LoVo (cell line): ENCODE measurements around the gene NLRP12.
"Not testable (repeated sequence)": the region's sequence is repeated elsewhere in the genome, so short reads cannot be mapped to it uniquely, and the experiment has no call there.

ENCODE experiments used
- DNase-seq: peaks from one replicate; pipeline ENCODE4 v3.0.0-alpha.2; 2016; ENCODE audit warnings: low spot score

Gene NLRP12

DNA sequence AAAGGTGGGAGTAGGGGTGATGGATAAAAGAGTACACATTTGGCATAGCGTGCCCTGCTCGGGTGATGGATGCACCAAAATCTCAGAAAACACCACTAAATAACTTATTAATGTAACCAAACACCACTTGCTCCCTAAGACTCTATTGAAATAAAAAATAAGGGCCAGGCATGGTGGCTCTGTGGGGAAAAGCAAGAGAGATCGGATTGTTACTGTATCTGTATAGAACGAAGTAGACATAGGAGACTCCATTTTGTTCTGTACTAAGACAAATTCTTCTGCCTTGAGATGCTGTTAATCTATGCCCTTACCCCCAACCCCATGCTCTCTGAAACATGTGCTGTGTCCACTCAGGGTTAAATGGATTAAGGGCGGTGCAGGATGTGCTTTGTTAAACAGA lies 14.3 kb upstream of the NLRP12 start:
- DNase-seq = not testable (repeated sequence)

DNA sequence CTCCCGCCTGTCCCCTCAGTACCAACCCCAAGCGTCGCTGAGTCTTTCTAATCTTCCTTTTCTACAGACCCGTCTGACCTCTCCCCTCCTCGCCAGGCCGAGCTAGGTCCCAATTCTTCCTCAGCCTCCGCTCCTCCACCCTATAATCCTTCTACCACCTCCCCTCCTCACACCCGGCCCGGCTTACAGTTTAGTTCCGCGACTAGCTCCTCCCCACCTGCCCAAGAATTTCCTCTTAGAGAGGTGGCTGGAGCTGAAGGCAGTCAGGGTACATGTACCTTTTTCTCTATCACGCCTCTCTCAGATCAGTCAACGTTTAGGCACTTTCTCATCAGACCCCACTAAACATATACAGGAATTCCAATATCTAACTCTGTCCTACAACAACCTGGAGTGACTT lies 8.7 kb upstream of the NLRP12 start:
- not testable (repeated sequence) for DNase-seq

DNA sequence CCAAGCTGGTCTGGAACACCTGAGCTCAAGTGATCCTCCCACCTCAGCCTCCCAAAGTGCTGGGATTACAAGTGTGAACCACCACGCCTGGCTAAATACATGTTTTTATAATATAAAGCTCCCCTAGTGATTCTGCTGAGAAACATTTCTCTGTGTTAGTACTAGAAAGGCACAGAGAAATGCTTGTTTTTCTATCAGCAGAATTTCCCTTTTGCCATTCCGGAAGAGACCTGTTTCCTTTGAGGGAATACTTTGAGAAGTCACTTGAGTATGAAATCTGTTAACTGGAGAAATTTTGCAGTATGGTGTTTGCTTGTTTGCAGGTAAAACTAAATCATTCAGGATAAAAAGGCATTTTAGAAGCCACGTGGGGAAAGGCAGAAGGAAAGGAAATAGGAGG lies 4.4 kb upstream of the NLRP12 start:
- DNase-seq = no peak

DNA sequence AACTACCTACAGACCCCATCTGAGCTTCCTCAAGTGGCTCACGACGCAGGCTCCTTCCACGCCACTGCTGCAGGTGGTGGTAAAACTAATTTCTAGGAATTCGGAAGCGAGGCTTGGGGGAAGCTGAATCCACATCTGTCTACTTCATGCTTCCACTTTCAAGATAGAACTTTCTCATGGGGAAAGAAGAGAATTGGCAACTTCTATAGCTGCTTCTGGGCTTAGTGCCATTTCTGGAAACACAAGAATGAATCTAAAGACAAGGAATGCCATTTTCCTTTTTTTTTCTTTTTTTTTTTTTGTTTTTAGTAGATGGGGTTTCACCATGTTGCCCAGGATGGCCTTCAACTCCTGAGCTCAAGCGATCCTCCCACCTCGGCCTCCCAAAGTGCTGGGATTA lies 2.8 kb upstream of the NLRP12 start:
- DNase-seq = no peak

DNA sequence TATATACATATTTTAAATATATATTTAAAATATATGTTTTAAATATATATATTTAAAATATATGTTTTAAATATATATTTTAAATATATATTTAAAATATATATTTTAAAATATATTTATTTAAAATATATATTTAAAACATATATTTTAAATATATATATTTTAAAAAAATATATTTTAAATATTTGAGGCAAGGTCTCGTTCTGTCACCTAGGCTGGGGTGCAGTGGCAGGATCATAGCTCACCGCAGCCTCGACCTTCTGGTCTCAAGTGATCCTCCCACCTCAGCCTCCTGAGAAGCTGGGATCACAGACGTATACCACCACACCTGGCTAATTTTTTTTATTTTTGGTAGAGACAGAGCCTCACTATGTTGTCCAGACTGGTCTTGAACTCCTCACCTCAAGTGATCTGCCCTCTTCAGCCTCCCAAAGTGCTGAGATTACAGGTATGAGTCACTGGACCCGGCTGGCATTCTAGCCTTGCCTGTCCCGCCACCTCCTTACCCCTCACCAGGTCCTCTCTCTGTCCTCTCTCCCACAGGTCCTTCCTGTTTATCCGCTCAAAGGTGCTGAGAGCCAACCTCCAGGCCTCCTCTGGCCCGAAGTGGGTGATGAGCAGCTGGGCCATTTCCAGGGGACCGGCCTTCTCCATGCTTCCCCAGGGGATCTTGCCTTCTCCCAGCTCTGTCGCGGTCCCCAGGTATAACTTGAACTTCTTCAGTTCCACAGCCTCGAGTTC lies 564 bp downstream of the NLRP12 start:
- DNase-seq = no peak

DNA sequence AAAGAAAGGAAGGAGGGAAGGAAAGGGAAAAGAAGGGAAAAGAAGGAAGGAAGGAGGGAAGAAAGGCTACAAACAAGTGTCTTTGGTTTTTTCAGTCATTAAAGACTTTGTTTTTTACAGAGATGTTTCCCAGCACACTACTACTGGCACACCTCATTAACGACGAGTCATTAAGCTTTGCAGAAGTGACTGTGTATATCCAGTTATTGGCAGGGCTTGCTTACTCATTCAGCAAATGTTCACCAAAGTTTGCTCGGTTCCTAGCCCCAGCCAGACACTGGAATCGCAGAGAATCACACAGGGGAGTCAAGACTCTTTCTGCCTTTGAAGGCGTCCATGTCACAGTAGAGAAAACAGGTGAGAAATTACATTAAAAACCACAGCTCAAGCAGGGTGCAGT lies 4.3 kb downstream of the NLRP12 start:
- DNase-seq = no peak

DNA sequence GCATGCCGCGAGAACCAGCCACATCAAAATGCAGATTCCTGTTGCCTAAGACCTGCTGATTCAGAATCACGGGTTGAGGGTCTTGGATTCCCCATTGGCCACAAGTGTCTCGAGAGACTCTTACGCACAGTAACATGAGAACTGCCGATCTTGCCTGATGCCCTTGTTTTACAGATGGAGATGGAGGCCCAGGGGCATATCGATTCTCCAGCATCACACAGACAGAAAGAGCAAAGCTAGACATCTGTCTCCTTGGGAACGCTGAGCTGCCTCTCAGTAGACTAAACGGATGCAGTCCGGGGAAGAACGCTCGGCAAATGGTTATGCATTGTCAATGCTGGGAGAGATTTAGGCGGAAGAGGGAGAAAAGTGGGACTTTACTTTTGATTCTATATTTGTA lies 5.4 kb downstream of the NLRP12 start:
- no peak for DNase-seq

DNA sequence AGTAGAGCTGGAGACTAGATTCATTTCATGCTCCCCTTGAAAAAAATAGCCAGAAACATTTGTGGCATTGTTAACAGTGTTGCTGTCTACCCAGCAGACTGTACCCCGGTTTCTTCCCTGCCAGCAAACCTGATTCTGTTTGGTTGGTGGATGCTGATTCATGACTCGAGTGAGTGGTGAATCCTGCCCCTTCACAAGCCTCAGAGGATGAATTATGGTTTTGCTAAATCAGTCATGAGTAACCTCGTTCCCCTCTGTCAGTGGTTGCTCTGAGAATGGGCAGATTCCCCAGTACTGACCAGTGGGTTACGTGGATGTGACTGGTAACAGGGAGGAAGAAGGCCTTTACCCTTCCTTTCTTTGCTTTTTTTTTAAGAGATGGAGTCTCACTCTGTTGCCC lies 10.1 kb downstream of the NLRP12 start:
- DNase-seq = no peak

DNA sequence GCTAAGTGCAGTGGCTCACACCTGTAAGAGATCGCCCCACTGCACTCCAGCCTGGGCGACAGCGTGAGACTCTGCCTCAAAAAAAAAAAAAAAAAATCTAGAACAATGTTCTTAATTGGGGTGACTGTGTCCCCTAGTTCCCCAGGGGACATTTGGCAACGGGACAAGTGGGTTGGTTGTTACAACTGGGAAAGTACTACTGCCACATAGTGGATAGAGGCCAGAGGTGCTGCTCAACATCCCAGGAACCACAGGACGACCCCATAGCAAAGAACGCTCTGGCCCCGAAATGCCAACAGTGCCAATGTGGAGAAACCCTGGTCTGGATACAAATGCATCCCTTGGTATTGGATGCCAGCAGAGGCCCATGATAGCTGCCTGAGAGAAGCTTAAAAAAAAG lies 11.8 kb downstream of the NLRP12 start:
- no peak for DNase-seq

DNA sequence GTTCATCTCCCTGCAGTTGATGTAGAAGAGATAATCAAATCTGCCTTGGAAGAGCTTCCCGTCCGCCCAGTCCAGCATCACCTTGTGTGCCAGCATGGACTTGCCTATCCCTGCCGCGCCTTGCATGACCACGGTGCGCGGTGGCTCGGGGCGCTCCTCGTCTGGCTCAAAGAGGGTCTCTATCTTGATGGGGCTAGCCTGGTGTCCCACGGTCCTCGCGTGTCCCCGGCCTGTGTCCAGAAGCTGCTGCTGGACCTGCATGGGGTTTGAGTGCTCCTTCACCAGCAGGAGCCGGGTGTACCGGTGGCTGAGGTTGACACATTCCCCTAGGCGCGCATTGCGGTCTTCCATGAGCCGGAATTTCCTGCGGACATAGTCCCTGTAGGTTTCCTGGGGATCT lies 13.2 kb downstream of the NLRP12 start:
- DNase-seq = no peak

DNA sequence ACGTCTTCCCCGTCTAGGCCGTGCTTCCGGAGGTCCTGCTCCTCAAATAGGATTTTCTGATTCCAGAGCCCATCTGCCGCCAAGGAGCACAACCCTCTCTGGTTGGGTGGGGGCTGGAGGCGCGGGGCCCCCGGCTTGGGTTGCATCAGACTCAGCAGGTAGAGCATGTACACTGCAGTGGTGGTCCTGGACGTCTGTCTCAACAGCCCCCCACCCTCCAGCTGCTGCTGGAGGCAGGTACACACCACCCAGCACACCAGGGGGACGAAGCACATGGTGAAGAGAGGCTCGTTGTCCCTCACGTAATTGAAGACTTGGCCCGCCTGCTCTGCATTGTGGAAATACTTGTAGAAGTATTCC lies 13.9 kb downstream of the NLRP12 start:
- DNase-seq = no peak

DNA sequence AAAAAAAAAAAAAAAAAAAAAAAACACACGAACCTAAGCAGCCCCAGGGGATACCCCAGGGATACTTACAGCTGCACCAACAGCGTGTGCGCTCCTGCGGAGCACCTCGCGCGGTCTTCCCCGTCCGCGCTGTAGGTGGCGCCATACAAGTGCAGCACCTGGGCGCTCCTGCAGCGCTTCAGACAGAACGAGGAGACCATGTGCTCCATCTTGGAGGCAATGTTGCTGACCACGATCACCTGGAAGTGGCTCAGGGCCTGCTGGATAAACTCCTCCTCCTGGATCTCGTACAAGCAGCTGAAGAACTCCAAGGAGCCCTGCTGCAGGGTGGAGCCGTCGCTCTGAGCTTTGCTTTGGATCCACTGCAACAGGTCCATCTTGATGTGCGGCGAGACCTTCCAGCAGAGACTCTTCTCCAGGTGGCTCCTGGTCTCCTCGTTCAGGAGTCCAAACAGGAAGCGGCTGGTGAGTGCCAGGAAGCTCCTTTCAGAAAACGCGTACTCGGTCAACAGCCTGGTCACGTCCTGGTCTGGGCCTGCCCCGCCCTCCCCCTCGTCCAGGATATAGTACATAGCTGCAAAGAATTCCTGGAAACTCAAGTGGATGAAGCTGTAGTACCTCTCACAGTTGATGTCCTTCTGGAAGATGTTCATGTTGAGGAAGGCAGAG lies 14.5 kb downstream of the NLRP12 start:
- no peak for DNase-seq

DNA sequence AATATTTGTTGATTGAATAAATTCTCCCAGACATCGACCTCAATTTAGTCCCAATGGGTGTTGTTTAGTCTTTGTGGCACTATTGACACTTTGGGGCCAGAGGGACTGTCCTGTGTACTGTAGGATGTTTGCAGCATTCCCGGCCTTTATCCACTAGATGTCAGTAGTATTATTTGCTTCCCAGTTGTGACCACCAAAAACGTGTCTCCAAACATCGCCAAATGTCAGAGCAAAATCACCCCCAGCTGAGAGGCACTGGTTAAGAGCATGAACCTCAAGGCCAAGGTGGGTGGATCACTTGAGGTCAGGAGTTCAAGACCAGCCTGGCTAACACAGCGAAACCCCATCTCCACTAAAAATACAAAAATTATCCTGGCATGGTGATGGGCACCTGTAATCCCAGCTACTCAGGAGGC lies 15.4 kb downstream of the NLRP12 start:
- peak; percentile 22 for DNase-seq

DNA sequence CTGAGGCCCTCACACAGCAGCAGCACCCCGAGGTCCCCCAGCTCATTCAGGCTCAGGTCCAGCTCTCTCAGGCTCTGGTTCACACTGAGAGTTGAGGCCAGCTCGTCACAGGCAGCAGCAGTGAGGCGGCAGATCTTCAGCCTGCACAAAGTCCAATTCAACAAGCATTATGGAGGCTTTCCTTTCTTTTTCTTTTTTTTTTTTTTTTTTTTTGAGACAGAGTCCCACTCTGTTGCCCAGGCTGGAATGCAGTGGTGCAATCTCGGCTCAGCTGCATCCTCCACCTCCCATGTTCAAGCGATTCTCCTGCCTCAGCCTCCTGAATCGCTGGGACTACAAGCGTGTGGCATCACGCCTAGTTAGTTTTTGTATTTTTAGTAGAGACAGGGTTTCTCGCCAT lies 22.9 kb downstream of the NLRP12 start:
- DNase-seq = no peak

DNA sequence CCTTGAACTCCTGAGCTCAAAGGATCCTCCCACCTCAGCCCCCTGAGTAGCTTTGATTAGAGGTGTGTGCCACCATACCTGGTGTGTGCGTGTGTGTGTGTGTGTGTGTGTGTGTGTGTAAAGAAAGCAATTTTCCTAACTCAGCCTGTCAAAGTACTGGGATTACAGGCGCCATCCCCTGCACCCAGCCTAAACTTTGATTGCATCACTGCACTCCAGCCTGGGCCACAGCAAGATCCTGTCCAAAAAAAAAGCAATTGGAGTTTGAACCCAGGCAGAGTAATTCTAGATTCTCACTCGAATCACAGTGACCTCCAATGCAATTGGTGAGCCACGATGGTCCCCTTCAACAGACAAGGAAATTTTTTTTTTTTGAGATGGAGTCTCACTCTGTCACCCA lies 29.1 kb downstream of the NLRP12 start:
- no peak for DNase-seq

DNA sequence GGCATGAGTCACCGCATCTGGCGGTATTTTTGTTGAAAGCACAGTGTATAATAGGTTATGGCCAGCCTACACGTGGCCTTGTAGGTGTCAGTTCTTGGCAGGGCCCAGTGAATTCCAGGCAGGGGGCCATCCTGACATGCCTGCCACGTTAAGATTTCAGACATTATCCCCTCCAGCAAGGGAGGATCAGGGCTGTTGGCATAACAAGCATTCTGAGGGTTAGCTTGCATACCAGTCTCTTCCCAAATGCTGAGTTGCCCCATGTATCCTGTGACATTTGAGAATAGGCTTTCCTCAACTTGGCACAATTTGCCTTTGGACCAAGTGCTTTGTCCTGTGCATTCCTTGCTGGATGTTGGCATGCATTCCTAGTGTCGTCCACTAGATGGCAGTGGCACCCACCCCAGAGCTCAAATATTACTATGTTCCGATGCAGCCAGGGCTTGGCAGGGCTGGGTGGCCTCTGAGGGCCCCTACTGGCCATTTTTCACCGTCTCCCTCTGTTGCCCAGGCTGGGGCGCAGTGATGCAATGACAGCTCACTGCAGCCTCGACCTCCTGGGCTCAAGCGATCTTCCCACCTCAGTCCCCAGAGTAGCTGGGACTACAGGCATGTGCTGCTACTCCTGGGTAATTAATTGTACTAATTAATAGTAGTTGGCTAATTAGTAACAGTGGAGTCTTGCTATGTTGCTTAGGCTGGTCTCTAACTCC lies 31.2 kb downstream of the NLRP12 start:
- DNase-seq = peak; percentile 81

DNA sequence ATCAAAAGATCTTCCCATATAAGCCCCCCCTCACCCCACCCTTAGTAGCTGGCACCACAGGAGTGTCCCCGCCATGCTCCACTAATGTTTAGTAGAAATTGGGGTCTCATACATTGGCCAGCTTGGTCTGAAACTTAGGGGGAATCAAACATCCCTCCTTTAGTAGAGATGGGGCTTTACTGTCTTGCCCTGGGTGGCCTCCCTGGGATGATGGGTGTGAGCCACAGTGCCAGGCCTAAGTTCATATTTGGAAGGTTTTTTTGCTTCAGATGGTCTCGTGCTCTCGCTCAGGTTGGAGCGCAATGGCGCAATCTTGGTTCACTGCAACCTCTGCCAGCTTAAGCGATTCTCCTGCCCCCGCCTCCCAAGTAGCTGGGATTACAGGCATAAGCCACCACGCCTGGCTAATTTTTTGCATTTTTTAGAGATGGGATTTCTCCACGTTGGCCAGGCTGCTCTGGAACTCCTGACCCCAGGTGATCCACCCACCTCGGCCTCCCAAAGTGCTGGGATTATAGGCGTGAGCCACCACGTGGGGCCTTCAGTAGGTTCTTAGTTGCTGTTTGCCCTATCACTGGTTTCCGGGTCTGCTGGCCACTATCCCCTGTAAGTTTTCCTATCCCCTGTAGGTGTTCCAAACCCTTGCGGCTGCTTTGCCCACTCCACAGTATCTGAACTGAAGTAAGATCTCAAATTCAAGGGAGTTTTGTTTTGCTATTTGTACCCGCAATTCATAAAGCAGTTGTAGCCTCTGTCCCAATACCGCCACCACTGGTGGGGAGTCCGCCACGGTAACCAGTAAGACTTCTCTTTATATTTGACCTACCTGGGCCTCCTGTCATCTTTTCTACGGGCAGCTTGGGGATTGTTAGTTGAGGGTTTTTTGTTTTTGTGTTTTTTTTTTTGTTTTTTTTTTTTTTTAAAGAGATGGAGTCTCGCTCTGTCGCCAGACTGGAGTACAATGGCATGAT lies 34.1 kb downstream of the NLRP12 start:
- no peak for DNase-seq

DNA sequence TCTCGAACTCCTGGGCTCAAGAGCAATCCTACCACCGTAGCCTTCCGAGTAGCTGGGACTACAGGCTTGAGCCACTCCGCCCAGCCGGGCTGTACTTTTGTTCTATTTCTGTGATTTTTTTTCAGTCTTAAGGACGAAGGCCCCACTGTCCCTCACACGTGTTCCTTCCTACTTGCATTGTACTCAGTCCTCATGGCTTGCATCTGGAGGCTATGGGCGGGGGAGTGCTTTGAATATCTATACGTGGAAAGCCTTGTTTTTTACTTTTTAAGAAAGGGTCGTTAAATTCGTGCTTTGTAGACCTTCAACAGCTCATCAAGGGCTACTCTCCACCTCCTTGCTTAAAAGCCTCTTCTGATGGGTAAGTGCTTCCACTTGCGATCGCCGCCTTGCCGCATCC lies 36.8 kb downstream of the NLRP12 start:
- DNase-seq = no peak

DNA sequence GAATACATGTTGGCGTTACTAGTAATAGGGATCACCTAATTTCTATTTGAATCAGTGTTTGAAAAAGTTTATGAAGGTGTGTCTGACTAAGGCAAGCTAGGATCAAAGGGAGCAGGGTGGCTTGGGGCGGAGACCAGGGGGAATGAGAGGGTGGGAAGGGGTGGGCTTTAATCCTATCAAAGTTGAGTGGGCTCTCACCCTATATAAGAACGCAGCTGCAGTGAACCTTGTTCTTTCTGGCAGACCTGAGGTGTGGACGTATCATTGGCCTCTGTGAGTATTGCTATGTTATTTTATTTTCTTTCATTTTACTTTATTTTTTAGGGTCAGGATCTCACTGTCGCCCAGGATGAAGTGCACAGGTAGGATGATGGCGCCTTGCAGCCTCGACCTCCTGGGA lies 37.4 kb downstream of the NLRP12 start:
- no peak for DNase-seq

DNA sequence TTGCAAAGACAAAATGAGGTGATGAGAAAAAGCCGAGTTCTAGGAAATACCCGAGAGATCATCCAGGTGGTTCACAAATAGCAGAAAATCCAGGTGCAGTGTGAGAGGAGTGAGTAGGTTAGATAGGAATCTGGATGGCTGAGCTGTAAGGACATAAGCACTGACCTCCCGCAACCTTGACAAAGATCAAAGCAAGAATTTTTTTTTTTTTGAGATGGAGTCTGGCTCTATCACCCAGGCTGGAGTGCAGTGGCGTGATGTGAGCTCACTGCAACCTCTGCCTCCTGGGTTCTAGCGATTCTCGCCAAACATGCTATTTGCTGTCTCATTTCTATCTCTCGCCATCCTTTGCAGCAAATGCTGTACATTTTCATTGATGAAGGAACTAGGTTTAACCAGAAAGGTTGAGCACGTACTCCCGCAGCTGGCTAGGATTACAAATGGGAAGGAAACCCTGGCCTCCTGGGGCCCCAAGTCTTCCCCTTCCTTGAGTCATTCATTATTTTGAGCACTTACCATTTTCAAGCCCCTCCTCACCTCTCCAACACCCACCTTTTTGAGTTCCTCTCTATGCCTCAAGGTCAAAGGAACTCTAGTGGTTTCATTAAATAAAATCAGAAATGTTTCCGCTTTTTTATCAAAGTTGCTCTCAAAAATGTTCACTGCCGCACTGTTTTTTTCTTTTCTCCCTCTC lies 38.8 kb downstream of the NLRP12 start:
- DNase-seq = peak; percentile 21

DNA sequence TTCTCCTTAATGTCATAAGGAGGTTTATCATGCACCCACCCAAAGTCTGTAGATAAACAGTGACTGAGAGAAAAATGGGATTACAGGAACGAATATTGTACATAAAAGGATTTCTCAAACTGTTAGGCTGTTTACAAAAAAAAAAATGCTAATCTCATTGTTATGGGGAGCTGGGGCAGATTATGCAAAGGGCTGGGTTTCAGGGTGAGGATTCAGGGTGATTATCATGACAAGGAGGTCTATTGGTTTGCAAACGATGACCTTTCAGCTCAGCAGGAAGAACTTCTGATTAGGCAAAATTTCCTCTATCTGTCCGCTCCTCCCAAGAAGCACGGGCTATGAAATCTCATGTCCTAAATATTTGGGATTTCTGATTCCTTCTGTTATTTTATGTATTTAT lies 41.4 kb downstream of the NLRP12 start:
- no peak for DNase-seq

DNA sequence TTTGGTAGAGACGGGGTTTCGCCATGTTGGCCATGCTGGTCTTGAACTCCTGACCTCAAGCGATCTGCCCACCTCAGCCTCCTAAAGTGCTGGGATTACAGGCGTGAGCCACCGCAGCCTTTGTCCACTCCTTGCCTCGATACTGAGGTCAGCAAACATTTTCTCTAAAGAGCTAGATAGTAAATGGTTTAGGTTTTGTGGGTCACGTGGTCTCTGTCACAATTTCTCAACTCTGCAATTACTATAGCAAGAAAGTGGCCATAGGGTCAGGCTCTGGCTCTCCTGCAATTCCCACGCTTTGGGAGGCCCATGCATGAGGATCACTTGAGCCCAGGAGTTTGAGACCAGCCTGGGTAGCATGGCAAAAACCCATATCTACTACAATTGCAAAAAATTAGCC lies 42.8 kb downstream of the NLRP12 start:
- not testable (repeated sequence) for DNase-seq
